ENCODE results near the gene CRMP1. TPM values are rescaled to one million over a fixed set of nuclear protein-coding genes. Genes with fewer than 3 reads are reported as not detected.
A peak's percentile ranks its signal among the peaks of the same experiment; 100 is the strongest.

CRMP1 gene
- total RNA-seq, 1 donor from 2014 or later, result 0.16 TPM

DNA sequence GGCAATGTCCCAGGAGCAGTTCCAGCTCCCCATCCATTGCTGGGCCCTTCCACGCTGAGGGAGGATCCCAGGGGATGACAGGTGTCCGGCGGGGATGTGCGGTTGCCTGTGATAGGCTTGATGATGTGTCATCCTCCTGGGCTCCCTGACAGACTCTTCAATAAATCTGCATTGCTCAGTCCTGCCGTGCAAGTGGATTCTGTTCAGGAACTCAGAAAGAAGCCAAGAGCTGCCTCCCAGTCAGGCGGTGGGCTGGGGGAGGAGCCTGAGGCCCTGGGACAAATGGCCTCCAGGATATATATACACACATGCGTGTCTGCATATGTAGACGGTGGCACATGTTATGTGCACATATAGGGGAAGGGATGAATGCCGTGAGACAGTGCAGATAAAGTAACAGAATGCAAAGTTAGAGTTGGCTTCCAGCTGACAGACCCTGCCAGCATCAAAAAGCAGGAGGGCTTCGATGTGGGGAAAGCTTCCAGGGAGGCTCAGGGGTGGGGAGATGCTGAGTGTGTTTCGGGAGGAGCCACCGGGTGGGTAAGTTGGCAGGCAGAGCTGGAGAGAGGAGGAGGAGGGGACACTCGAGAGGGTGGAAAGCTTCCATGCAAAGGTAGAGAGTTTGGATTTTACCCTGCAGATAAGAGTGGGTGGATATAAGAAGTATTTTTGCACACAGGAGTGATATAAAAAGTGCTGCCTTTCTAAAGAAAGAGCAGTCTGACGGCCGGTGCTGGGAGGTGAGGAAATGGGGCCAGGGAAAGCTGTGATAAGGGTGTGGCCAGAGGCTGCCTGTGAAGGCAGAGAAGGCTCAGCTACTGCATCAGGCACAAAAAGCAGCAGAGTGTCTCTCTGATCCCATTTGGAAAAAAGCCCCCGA lies 28.5 kb upstream of the CRMP1 start:
- DNase-seq (ENCODE audit: low spot score), result peak; percentile 45

DNA sequence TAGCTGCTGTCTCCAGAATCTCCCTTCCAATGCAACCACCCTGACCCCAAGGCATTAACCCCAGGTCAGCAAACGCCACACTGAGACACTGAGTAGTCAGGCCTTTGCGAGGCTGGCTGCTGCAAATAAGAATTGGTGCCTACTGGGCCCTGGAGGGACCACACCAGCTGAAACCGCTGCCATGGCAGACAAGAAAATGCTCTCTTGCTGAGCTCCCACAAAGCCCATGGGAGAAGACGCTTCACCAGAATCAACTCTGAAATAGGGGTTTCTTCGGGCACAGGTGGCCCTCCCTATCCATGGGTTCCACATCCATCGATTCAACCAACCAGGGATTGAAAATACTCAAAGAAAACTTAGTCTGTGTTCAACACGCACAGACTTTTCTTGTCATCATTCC lies 26.7 kb upstream of the CRMP1 start:
- DNase-seq (ENCODE audit: low spot score), result peak; percentile 39

DNA sequence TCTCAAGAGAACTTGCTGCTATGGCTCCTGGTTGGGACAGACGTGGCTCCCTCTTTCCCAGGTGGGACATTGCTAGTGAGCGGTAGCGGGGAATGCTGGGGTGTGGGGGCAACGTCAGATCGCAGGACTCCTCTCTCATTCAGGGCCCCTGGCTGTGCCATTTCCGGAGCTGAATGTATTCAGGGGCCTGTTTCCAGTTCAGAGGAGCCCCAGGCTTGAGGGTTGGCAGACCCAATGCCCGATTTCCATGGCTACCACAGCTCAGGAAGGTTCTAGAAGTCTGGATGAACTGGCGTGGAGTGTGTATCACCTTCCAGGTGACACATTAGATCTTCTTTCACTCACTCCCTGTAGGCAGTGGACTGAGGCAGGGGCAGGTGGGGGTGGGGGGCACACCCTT lies 26.2 kb upstream of the CRMP1 start:
- peak; percentile 53 for DNase-seq (ENCODE audit: low spot score)

DNA sequence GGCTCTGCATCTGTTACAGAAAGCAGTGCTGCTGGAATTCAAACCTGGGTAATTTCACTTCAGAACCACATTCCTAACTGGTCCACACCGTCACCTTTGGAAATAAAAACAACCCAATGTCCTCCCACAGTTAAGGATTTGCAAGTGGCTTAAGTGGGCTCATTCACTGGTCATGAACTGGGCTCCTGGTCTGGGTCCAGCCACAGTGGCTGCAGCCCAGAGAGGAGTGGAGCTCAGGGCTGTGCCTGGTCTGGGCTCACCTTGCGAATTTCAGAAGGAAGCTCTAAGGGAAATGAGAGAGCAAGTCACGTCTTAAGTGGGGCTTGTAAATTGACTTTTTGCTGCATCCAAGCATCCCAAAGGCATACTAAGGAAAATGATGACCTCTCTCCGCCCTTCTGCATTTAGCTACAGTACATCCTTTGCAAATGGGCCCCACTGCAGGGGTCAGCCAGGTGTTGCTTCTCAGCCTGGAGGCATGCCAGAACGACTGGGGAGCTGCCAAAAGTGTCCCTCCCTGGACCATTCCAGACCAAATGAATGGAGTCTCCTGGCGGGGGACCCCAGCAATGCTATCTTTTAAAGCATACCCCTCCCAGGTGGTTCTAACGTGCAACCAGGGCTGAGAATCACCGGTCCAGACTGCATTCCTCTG lies 25.6 kb upstream of the CRMP1 start:
- DNase-seq (ENCODE audit: low spot score), result peak; percentile 83

DNA sequence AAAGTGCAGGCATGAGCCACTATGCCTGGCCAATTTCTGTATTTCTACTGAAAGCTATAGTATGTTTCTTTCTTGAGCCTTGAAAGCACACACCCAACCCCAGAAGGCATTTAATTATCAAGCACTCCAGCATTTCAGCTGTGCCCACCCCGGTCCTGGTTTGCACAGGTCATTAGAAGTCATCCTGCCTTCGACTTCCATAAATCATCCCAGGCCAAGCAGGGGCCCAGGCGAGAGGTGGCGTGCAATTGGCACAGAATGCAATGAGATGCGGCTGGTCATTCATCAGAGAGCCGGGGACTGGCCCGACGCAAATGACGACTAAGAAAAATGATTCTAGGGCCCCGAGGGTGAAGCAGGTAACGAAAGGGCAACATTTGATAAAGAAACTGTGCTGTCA lies 24.8 kb upstream of the CRMP1 start:
- DNase-seq (ENCODE audit: low spot score), result peak; percentile 49

DNA sequence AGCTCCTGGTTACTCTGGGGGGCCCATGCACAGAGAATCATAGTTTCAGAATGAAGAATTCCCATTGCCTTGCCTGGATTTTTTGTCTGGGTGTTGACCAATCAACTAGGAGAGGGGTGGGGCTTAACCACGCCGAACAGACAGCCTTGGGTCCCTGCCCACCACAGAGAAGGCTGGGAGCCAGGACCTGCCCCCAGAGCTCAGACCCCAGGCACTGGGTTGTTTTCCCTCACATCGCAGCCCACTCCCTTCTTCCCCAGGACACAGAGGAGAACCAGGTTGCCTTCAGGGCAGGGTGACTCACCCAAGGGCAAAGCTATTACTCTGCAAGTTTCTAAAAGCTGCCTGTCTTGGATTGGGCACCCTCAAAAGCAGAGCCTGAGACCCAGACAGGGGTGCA lies 23.3 kb upstream of the CRMP1 start:
- peak; percentile 55 for DNase-seq (ENCODE audit: low spot score)

DNA sequence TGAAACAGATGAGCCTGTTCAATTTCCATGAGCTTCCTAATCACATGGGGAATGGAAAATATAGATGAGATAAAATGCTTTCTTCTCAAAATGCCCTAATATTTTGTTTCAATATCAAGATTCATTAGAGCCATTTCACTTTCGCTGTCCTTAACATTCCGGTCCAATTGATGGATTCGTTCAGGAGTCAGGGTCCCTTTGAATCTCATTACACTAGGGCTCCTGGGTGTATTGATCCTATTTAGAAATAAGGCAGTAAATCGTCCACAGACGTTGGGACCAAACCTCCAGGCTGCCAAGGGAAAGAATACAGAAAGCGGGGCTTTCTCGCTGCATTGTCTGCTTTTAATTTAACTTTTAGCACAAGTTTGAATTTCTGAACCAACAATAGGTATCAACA lies 20.6 kb upstream of the CRMP1 start:
- peak; percentile 2 for DNase-seq (ENCODE audit: low spot score)

DNA sequence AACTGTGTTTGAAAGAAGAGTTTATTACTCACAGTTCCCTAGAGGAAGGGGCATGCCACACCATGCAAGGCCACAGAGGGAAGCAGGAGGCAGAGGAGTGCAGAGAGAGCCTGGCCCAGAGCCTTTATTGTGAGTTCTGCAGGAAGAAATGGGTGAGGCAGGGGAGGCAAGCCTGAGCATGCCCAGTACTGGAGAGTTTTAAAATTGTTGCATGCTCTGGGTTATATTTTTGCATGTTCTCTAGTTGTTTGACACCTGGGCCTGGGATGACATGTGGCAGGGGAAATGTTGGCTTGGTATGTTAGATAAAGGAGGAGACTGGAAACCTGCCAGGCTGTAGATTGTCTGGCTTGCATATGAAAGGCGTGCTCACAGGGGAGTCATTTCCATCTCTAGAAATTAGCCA lies 19.7 kb upstream of the CRMP1 start:
- peak; percentile 4 for DNase-seq (ENCODE audit: low spot score)

DNA sequence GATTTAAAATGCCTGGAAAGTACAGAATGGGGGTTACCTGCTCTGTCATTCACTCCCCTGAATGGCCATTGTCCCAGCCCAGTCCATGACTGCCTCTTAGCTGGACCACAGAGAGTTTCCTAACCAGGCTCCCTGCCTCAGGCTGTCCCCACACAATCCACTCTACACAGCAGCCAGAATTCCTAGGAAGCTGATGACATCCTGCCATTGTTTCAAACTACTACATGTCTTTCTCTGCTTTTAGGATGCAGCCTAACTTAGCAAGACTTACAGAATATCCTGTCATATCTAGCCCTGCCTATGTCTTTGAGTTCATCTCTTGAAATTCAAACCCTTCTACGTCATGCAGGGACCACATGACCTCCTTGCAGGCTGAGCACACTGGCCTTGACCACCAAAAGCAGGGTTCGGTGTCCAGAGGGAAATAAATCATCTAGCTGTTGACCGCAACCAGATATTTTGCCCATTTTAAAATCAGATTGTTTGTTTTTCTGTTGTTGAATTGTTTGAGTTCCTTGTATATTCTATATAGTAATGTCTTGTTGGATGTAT lies 16.1 kb upstream of the CRMP1 start:
- DNase-seq (ENCODE audit: low spot score), result no peak

DNA sequence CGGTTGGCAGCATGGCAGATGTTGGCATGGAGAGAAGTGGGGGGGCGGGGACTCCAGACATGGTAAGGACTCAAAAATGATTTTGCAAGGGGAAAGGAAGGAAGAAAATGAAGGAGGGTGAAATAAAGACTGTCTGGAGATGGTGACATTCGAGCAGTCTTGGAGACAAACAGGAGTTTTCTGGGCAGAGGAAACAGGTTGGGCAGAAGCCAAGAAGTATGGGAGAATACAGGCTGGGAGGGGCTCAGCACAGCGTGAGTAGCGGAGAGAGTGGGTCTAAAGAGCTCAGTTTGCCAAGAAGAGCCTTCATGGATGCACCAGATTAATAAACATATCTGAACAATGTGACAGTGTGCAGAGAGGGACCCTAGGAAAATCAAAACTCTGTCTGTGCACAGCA lies 13.3 kb upstream of the CRMP1 start:
- DNase-seq (ENCODE audit: low spot score), result no peak

DNA sequence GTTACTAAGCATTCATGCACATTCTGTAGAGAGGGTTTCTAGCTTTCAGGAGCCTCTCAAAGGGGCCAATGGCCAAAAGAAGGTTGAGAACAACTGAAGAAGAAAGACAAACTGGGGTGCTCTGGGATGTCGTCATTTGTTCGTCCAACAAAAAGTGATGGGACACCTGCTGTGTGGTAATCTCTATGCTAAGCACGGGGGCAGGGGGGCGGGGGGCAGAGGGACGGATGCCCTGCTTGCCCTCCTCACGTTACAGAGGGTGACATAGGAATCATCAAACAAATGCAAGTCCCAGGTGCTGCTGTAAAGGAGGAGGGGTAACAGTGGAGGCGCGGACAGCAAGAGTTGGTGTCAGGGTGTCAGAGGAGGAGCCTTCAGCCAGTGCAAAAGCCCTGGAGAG lies 12.8 kb upstream of the CRMP1 start:
- DNase-seq (ENCODE audit: low spot score), result no peak

DNA sequence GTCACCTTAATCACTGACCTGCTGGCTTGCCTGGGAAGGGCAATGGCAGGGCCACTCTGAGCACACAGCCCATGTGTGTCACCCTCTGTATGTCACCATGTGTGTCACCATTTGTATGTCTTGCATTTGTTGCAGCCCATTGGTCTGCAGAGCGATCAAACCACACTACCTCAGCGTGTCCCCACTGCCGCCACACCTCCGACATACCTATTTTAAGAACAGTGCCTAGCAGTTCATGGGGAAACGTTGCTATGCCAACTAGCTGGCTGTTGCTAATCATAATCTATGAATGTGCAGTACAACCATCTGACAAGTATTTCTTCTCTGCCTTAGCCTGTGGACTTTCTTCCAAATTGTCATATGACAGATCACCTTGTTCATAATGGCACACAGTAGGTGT lies 8.0 kb upstream of the CRMP1 start:
- no peak for DNase-seq (ENCODE audit: low spot score)

DNA sequence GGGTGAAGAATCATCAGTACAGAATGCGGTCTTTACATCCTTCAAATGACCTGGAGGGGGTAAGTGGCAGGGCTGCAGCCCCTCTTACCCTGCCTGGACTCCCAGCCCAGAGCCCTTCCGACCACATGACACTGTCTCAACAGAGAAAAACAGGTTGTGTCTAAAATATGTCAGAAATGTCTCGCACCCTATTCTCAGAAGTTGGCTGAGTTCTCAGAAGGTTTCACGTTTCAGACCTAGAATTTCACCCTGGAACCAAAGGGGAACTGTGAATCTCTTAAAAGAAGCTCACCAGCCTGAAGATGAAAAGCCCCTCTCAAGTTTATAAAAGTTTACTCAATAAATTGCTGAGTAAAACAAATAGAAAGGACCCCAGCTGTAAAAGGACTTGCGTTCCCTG lies 7.0 kb upstream of the CRMP1 start:
- DNase-seq (ENCODE audit: low spot score), result no peak

DNA sequence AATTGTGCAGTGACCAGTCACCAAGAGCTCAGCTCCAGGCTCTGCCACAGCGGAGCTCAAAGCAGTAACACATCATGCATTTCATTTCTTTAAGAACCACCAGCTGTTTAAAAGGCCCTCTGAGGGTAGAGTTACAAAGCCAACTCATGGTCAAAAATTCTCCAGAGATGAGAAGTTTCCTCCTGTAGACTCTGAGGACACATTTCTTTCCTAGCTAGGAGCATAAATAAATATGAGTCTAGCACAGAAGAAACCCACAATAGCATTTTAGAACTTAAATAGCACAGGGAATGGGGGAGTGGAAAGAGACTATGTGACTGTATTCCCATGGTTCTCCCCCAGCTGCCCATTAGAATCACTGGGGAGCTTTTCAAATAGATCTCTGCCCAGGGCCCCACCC lies 6.5 kb upstream of the CRMP1 start:
- DNase-seq (ENCODE audit: low spot score), result no peak

DNA sequence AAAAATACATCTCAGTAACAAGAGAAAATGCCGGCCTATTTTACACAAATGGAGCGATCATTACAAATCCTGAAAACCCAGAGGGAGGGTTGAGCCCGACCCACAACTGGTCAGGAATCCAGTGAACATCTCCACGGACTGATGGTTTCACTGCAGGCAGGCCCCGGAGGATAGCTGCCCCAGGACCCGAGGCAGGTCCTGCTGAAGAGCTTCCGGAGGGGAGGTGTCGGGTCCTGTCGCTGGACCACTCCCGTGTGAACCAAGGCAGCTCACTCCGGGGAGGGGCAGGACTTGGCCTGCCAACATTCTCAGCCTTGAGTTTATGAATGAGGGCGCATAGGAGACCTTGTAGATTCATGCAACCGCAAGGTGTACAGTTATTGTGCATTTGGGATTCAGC lies 4.8 kb upstream of the CRMP1 start:
- DNase-seq (ENCODE audit: low spot score), result no peak

DNA sequence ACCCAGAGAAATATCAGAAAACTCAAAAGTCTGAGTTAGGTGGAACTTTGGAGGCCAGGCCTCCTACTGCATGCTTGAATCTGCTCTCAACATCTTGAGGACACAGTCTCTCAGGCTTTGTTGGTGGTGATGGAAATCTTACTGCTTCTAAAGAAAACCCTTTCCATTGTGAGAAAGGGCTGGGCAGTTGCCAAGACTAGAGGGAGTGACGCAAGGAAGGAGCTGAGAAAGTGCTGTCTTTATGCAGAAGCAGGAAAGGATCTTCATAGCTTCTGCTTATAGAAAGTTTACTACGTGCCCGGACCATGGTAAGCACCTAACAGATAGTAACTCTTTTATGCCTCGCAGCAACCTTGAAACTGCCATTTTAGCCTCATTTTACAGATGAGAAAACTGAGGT lies 2.4 kb upstream of the CRMP1 start:
- no peak for DNase-seq (ENCODE audit: low spot score)

DNA sequence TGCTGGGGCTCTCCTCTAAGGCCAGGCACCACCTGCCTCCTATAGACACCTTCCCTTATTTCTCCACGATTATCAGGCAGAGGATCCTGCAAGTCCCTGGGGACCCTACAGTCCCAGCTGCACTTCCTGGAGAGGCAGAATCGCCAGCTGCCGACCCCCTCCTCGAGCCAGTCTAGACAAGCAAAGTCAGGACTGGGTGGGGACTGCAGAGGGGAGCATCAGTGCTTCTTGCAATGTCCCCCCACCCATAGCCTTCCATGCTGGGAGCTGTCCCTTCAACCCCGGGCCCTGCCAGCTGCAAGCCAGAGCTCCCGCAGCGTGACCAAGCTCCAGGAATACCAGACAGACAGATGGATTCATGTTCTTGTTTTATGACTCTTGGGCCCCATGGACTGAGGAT lies 1.4 kb upstream of the CRMP1 start:
- no peak for DNase-seq (ENCODE audit: low spot score)

DNA sequence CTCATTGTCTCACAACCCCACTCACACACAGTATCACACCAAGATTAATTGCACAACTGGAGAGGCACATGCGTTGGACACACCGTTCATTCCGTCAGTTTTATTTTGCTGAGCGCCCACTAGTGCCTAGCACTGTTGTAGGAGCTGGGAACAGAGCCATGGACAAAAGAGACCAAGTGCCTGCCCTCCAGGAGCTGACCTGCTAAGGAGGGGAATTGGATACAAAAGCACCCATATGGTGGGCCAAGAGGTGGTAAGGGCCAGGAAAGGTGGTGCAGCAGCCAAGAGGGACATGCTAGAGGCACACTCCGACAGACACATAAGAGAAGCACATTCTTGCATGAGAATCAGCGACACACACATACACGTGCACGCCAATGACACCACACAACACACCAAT lies 705 bp upstream of the CRMP1 start:
- no peak for DNase-seq (ENCODE audit: low spot score)

DNA sequence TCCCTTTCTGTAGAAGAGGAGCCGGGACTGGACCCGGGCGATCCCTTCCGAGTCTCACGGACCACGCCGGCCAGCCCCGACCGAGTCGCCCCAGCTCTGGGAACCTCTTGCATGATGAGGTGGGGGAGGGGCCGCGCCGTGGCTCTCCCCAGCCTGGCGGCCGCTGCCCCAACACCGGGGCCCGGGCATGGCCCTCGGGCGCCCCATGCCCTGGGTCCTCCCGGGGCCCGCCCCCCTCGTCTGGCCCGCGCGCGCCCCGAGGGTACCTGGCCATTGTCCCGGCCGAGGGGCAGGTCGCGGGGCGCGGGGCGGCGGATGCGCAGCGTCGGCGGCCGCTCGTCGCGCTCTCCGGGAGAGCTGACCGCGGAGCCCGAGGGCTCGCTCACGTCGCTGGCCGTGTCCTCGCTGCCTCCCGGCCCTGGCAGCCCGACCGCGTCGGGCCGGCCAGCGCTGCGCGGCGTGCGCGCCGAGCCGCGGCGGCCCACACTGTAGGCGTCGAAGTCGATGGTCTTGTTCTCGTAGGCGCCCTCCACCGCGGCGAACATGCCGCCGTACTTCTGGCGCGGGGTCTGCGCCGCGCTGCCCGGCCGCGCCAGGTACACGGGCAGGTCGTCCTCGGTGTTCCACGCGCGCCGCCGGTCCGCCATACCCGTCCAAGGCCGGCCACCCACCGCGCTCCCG lies 423 bp downstream of the CRMP1 start:
- DNase-seq (ENCODE audit: low spot score), result no peak

DNA sequence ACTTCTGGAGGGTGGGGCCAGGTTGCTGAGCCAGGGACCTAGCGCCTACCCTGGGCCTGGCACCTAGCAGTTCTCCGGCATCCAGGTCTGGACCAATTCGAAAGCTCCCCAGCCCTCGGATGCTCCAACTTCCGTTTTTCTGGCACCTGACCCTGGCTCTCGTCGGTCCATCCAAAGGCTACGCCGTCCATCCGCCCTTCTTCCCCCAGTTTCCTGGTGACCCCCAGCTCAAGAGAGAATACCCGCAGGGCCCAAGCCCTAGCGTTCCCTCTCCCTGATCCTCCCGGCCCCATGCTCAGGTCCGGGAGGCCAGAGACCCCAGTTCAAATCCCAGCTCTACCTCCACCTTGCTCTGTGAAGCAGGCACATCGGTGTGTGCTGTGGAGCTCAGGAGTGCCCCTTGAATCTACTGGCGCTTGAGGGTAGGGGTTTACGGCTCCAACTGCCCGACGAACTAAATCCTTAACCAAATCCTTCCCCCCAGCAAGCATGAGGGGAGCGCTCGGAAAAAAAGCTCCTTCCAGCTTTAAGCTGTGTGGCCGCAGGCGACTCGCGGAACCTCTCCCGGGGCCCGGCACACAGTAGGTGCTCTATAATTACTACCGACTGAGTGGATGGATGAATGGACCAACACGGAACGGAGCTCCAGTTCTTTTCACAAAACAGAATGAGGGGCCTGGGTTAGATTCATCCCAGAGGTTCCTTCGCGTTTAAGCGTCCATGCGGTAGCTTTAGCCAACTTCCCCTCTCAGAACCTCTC lies 1.1 kb downstream of the CRMP1 start:
- no peak for DNase-seq (ENCODE audit: low spot score)

DNA sequence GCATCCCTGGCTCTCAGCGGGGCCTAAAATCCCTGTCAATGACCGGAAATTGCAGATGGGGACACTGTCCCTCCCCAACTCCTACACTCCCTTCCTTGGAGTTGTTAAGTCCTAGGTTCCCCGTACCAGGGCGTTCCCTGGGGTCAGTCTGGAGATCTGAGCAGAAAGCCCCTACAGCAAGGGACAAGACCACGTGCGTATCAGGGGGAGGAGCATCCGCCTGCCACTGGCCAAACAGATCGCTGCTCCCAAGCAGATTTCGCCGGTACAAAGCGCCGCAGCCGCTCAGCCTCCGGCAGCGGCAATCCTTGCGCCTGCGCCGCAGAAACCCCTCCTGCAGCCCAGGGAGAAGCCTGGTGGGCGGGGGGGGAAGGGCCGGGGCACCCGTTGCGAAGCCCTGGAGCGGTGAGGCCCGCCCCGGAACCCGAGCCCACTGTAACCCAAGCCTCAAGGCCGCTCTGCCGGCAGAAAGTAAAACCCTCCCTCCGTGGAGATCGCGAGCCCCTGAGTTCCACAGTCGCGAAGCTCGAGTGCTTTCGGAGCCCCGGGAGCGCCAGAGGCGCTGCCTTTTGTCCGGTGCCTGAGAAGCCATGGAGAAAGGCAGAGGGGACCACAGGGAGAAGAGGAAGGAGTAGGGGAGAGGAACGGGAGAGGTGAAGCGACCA lies 2.7 kb downstream of the CRMP1 start:
- no peak for DNase-seq (ENCODE audit: low spot score)
